GM18520 (cell line): ENCODE data around the gene FGF14.

Experiments
- ATAC-seq: cut with Tn5 transposase; IDR thresholded peaks from one replicate; pipeline ENCODE4 v1.9.1; 2021; ENCODE audit not compliant: unreplicated experiment

Gene FGF14

DNA sequence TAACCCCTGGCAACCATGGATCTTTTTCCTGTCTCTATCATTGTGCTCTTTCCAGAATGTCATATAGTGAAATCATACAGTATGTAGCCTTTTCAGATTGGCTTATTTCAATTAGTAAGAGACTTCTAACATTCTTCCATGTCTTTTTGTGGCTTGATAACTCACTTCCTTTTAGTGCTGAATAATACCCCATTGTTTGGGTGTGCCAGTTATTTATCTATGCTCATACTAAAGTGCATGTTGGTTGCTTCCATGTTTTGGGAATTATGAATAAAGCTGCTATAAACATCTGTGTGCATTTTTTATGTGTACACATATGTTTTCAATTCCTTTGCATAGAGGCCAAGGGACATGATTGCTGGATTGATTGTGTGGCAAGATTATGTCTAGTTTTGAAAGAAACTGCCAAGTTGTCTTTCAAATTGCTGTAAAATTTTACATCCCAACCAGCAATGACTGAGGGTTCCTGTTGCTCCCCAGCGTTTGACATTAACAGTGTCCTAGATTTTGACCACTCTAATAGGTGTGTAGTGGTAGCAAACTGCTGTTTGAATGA lies 590.5 kb downstream of the FGF14 start:
- no peak for ATAC-seq

DNA sequence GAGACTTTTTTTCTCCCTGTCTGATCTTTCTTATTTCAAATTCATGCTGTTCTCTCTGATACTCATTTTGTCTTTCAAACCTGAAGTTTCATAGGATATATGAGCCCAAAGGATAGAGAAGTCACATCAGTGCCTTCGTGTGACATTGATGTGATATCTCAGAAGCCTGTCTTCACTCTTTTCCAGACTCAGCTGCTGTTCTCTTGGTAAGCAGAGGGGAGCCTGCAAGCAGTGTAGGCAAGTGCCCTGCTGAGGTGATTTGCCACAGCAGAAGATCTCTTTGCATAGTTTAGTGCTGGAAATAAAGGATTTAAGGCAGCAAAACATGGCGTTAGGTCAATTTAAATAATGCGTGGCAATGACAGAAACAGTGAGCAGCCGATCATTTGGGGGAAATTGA lies 602.7 kb downstream of the FGF14 start:
- no peak for ATAC-seq

DNA sequence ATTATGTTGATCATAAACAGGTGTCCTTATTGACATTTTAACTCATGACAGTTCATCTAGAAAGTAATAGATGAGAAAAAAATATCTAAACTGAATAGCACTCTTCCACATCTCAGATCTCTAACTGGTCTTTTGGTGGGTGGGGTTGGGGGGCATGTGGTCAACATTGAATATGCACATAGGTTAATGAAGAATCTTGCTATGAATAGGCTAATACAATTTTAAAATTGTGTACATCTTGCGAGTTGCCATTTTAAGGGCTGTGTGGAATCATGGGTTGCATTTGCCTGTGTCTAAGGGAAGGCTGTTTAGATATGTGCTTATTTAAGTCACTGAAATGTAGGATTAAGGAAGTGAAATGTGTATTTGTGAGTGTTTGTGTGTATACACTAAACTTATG lies 603.4 kb downstream of the FGF14 start:
- no peak for ATAC-seq

GRCh38 chr13:101795460-101795859 lies 606.4 kb downstream of the FGF14 start:
- no peak for ATAC-seq

DNA sequence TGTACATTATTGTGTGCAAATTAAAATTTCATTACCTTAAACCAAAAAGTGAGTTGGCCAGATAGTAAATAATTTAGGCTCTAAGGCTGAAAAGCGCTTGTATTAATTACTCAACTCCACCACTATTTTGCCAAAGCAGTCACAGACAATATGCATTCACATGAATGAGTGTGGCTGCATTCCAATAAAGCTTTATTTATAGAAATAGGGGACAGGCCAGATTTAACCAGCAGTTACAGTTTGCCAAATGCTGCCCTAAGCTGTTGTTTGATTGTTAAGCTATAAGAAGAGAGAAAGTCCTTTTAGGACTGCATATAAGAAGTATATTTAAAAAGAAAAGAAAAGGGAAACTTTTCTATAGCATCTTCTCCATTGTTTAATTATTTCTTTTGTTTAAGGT lies 606.8 kb downstream of the FGF14 start:
- no peak for ATAC-seq

- ATAC-seq, result no peak
These were observed 609.7 kb downstream of the FGF14 start for GRCh38 chr13:101792189-101792588.

- ATAC-seq, result no peak
These were observed 616.0 kb downstream of the FGF14 start for GRCh38 chr13:101785858-101786257.

GRCh38 chr13:101784313-101784712 lies 617.5 kb downstream of the FGF14 start:
- ATAC-seq, result no peak

DNA sequence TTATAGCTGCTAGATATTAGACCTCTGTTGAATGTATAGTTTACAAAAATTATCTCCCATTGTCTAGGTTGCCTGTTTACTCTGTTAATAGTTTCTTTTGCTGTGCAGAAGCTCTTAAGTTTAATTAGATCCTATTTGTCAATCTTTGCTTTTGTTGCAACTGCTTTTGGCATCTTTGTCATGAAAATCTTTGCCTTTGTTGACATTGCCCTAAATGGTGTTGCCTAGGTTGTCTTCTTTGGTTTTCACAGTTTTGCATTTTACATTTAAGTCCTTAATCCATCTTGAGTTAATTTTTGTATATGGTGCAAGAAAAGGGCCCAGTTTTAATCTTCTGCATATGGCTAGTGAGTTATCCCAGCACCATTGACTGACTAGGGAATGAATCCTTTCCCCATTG lies 618.3 kb downstream of the FGF14 start:
- ATAC-seq, result no peak

GRCh38 chr13:101780211-101780610 lies 621.6 kb downstream of the FGF14 start:
- ATAC-seq, result no peak

GRCh38 chr13:101779147-101779546 lies 622.7 kb downstream of the FGF14 start:
- ATAC-seq, result no peak

GRCh38 chr13:101775267-101775666 lies 626.6 kb downstream of the FGF14 start:
- ATAC-seq, result no peak

DNA sequence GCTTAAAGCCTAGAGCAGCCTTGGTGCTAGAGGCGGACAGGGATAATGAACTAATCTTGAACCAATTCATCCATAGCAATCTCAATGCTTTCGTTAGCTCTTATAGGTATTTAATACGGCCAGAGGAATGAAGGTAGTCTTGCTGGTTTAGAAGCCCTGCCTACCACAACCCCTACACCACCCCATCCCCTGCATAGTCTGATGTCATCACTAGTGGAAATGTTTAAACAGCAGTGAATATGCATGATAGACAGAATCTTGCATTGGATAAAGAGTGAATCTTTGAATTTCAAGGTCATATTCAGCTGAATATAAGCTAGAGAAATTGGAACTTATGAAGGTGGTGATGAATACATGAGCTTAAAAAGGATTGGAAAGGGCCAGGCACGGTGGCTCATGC lies 627.5 kb downstream of the FGF14 start:
- no peak for ATAC-seq

- ATAC-seq, result no peak
These were observed 628.8 kb downstream of the FGF14 start for GRCh38 chr13:101773062-101773461.

GRCh38 chr13:101767131-101767530 lies 634.7 kb downstream of the FGF14 start:
- no peak for ATAC-seq

DNA sequence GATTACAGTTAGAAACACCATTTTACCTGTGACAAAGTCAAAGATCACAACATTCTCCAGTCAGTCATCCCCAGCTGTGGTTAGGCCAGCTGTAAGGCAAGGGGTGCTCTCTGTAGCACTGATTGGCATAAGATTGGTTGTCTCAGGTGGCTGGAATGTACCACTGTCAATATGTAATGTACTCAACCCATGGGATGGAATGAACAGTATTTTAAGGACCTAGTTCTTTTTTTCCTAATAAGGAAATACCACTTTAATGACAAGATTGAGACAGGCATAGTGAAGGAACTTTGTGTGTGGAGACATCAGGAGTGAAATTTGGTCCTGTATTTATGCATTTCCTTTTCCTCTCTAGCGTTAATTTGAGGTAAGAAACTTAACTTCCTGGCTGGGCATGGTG lies 638.7 kb downstream of the FGF14 start:
- no peak for ATAC-seq

- peak; percentile 84 for ATAC-seq
These were observed 644.3 kb downstream of the FGF14 start for GRCh38 chr13:101757446-101758039.

- ATAC-seq, result no peak
These were observed 646.5 kb downstream of the FGF14 start for GRCh38 chr13:101755228-101755887.

DNA sequence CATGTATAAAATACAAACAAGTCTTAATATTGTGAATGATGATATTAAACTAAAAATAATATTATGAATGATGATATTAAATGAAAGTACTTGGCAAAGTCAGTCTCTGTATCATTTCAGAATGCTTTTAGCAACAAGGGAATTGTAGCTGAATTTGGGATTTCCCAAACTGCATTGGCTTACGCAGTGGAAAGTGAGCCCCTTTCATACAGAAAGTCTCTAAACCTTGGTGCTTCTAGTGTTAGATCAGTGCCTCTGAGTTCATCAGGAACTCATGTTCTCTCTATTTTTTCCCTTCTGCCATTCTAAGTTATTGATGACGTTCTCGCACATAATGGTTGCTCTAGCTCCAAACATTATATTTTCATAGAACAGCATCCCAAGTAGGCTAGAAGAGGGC lies 649.4 kb downstream of the FGF14 start:
- ATAC-seq, result no peak

- no peak for ATAC-seq
These were observed 650.4 kb downstream of the FGF14 start for GRCh38 chr13:101751488-101751887.

- no peak for ATAC-seq
These were observed 652.3 kb downstream of the FGF14 start for GRCh38 chr13:101749584-101749983.

DNA sequence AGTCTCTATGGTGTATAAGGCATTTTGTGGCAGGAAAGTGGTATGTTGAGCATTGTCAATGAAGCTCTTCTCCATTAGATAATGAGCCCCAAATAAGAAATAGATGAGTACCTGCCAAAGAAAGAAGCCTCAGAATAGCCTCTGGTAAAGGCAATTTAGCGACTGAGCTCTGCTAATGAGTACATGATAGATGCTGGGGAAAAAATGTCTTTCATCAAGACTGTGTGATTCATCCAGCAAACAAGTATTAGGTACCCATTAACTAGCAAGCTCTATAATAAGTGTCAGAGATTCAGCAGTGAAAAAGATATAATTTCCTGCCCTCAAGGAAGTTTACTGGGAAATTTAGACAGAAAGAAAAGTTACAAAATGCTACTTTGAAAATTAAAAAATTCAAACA lies 654.8 kb downstream of the FGF14 start:
- ATAC-seq, result no peak

GRCh38 chr13:101746513-101746912 lies 655.3 kb downstream of the FGF14 start:
- no peak for ATAC-seq
